SK-N-SH (cell line): Measurements from ENCODE around the gene FOXF1. TPM values are rescaled to one million over a fixed set of nuclear protein-coding genes. Genes with fewer than 3 reads are reported as not detected.

Experiments used
- CTCF ChIA-PET: fragments of 300-600, 350-600 bp; formaldehyde crosslinking; extraction: SDS; loops from one replicate; lab custom pipeline; 2021; lab: Yijun Ruan, JAX
- POLR2A ChIA-PET: fragments of 350-600 bp; sonication (Branson Sonifier 250); formaldehyde crosslinking; extraction: SDS; loops from one replicate; lab custom pipeline; 2020; ENCODE audit warnings: antibody characterized with exemption, inconsistent platforms; lab: Yijun Ruan, JAX
- DNase-seq: peaks from one replicate; pipeline ENCODE4 v3.0.0; 2012
- H2AFZ ChIP-seq: fragments of 200-600 bp; sonication (generic); 2 replicates; pipeline ENCODE4 v1.8.1; 2016; ENCODE audit warnings: antibody characterized with exemption, mild to moderate bottlenecking, low read depth
- H3F3A ChIP-seq: fragments of 200-600 bp; sonication (generic); replicated peaks from 2 replicates; pipeline ENCODE3; 2016; ENCODE audit warnings: antibody characterized with exemption, mild to moderate bottlenecking; ENCODE audit not compliant: insufficient read depth
- H3K27ac ChIP-seq, 2 experiments: fragments of 200-500 bp in 1 of 2; fragments of 200-600 bp in 1 of 2; sonication (Bioruptor generic) in 1 of 2; sonication (generic), shearing (Covaris generic) in 1 of 2; 2 replicates each; pipeline versions ENCODE4 v1.5.1 to v1.6.1; 2014 to 2016; ENCODE audit warnings: low read depth in 2 of 2, inconsistent platforms in 1 of 2, low read length in 1 of 2, mild to moderate bottlenecking in 1 of 2, mixed read lengths in 1 of 2
- H3K27me3 ChIP-seq: fragments of 200-600 bp; sonication (generic), shearing (Covaris generic); 2 replicates; pipeline ENCODE4 v1.6.1; 2016; ENCODE audit warnings: mixed run types; ENCODE audit not compliant: insufficient read depth
- H3K36me3 ChIP-seq, 2 experiments: fragments of 200-500 bp in 1 of 2; fragments of 200-600 bp in 1 of 2; sonication (Bioruptor generic) in 1 of 2; sonication (generic) in 1 of 2; replicated peaks in 1 of 2; 2 replicates each; pipeline versions ENCODE3 to v1.5.1; 2014 to 2016; ENCODE audit warnings: low read length in 1 of 2, mild to moderate bottlenecking in 1 of 2; ENCODE audit not compliant: insufficient read depth in 2 of 2, control insufficient read depth in 1 of 2
- H3K4me1 ChIP-seq, 2 experiments: fragments of 200-500 bp in 1 of 2; fragments of 200-600 bp in 1 of 2; sonication (Bioruptor generic) in 1 of 2; sonication (generic), shearing (Covaris generic) in 1 of 2; 2 replicates each; pipeline versions ENCODE4 v1.5.1 to v1.6.1; 2014 to 2016; ENCODE audit warnings: low read depth in 1 of 2, low read length in 1 of 2, mixed run types in 1 of 2; ENCODE audit not compliant: insufficient read depth in 2 of 2, control insufficient read depth in 1 of 2
- H3K4me2 ChIP-seq: fragments of 200-600 bp; sonication (generic), shearing (Covaris generic); 2 replicates; pipeline ENCODE4 v1.6.1; 2017; ENCODE audit warnings: mixed run types
- H3K4me3 ChIP-seq, 2 experiments: fragments of 200-500 bp in 1 of 2; fragments of 200-600 bp in 1 of 2; sonication (Bioruptor generic) in 1 of 2; sonication (generic), shearing (Covaris generic) in 1 of 2; 2 replicates each; pipeline versions ENCODE4 v1.5.1 to v1.8.1; 2014 to 2016; ENCODE audit warnings: low read depth in 2 of 2, inconsistent platforms in 1 of 2, low read length in 1 of 2, mild to moderate bottlenecking in 1 of 2, mixed read lengths in 1 of 2, moderate library complexity in 1 of 2
- H3K79me2 ChIP-seq: fragments of 200-600 bp; sonication (generic); 2 replicates; pipeline ENCODE4 v1.8.1; 2017; ENCODE audit warnings: mild to moderate bottlenecking; ENCODE audit not compliant: insufficient read depth
- H3K9ac ChIP-seq: fragments of 200-600 bp; sonication (generic); 2 replicates; pipeline ENCODE4 v1.6.1; 2017; ENCODE audit warnings: mixed run types
- H3K9me2 ChIP-seq: fragments of 200-600 bp; sonication (generic); 2 replicates; pipeline ENCODE4 v1.6.1; 2017; ENCODE audit warnings: mixed run types
- H3K9me3 ChIP-seq: fragments of 200-600 bp; sonication (generic); 2 replicates; pipeline ENCODE4 v1.6.1; 2017; ENCODE audit warnings: mixed run types, mild to moderate bottlenecking, moderate library complexity
- H4K20me1 ChIP-seq: fragments of 200-600 bp; sonication (generic); 2 replicates; pipeline ENCODE4 v1.6.1; 2017; ENCODE audit warnings: mild to moderate bottlenecking, mixed run types; ENCODE audit not compliant: insufficient read depth
- CHD2 ChIP-seq: fragments of 150-350 bp; IDR thresholded peaks from 2 replicates; pipeline ENCODE4 v1.6.1; 2018; ENCODE audit warnings: low read length; ENCODE audit not compliant: partially characterized antibody
- FOXJ3 ChIP-seq: sonication (generic); formaldehyde crosslinking; IDR thresholded peaks from 2 replicates; pipeline ENCODE4 v1.5.1; 2020; ENCODE audit warnings: mild to moderate bottlenecking, missing genetic modification reagents
- FOXM1 ChIP-seq: IDR thresholded peaks from 2 replicates; pipeline ENCODE4 v1.4.0; 2012; ENCODE audit warnings: low read depth, mild to moderate bottlenecking
- GABPA ChIP-seq: IDR thresholded peaks from 2 replicates; pipeline ENCODE4 v1.4.0; 2012; ENCODE audit warnings: low read depth, mild to moderate bottlenecking
- GATA2 ChIP-seq: sonication (generic); formaldehyde crosslinking; IDR thresholded peaks from 2 replicates; pipeline ENCODE4 v1.5.0; 2020; ENCODE audit warnings: mild to moderate bottlenecking, missing genetic modification reagents
- JUND ChIP-seq: IDR thresholded peaks from 2 replicates; pipeline ENCODE4 v1.4.0; 2012
- MAX ChIP-seq: IDR thresholded peaks from 2 replicates; pipeline ENCODE4 v1.4.0; 2012; ENCODE audit warnings: low read depth
- MEF2A ChIP-seq: IDR thresholded peaks from 2 replicates; pipeline ENCODE4 v1.4.0; 2012; ENCODE audit warnings: low read depth, borderline replicate concordance
- MXI1 ChIP-seq: IDR thresholded peaks from 2 replicates; pipeline ENCODE4 v1.6.1; 2012; ENCODE audit warnings: mild to moderate bottlenecking, low read depth, low read length, improper control_type of control experiment
- PBX3 ChIP-seq: IDR thresholded peaks from 2 replicates; pipeline ENCODE4; 2012
- RCOR1 ChIP-seq: fragments of 150-350 bp; IDR thresholded peaks from 2 replicates; pipeline ENCODE4 v1.6.1; 2017; ENCODE audit warnings: antibody characterized with exemption, low read length
- REST ChIP-seq: IDR thresholded peaks from 2 replicates; pipeline ENCODE4 v1.6.1; 2012; ENCODE audit warnings: mild to moderate bottlenecking, low read depth, low read length, moderate library complexity
- RXRA ChIP-seq: IDR thresholded peaks from 2 replicates; pipeline ENCODE4 v1.4.0; 2012; ENCODE audit warnings: low read depth, mild to moderate bottlenecking, borderline replicate concordance
- TAF1 ChIP-seq: IDR thresholded peaks from 2 replicates; pipeline ENCODE4 v1.6.1; 2012; ENCODE audit warnings: low read depth, mild to moderate bottlenecking, low read length, moderate library complexity, borderline replicate concordance
- TCF12 ChIP-seq: IDR thresholded peaks from 2 replicates; pipeline ENCODE4 v1.4.0; 2012
- YY1 ChIP-seq: IDR thresholded peaks from 2 replicates; pipeline ENCODE4 v1.4.0; 2012; ENCODE audit warnings: low read depth, mild to moderate bottlenecking
- ZBTB33 ChIP-seq: IDR thresholded peaks from 2 replicates; pipeline ENCODE4 v1.4.0; 2012; ENCODE audit warnings: low read depth, borderline replicate concordance
- WGBS: methylation state at CpG from one replicate; pipeline ENCODE4 v1.1.6; 2017; ENCODE audit warnings: low lambda C conversion rate; 5-methylcytosine and 5-hydroxymethylcytosine counted together
- polyA plus RNA-seq, 3 experiments: library from polyadenylated mRNA; depleted of rRNA; stranded (reverse); fragments of >200 nt; gene quantifications; 2 replicates each; pipeline ENCODE4 v1.2.3, GENCODE V29; 2012
- TF ChIP-seq, protein P1 (sequence below): fragments of 150-350 bp; IDR thresholded peaks from 2 replicates; pipeline ENCODE4 v1.6.1; 2017; ENCODE audit warnings: antibody characterized with exemption, low read length, low read depth, borderline replicate concordance

Gene FOXF1
- polyA plus RNA-seq, 1 of the 3 experiments (the other 2 are of a cell fraction) = 0.02 TPM

DNA sequence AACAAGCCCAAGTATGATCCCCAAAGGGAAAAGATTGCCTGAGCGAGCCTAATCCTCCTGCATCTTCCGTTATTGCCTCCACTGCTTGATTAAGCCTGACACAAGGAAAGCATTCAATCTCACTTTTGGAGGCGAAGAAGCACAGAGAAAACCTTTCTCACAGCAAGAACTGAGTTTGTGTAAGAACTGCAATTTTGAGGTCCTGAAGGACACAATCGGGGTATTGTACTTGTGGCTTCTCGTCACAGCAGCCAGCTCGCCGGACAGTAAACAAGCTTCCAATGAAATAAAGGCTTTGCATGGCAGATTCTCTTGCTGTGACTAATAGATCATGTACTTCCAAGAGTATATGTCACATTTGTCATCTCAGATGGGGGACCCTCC is 18.7 kb upstream of the FOXF1 start:
- Histone ChIP-seq H3K4me3 (no peak overlapping the region), H3K9ac (no peak overlapping the region), H3K4me2 (no peak overlapping the region), H3F3A (no peaks in the 10 kb centered on the region), H3K36me3 (no peaks in the 10 kb centered on the region), H3K4me1 (no peaks in the 10 kb centered on the region), H3K27me3 (peaks cover 100% of the 10 kb centered on the region), H2AFZ (no peak overlapping the region), H3K79me2 (no peaks in the 10 kb centered on the region), H3K27ac (no peak overlapping the region), H3K9me3 (no peaks in the 10 kb centered on the region), H4K20me1 (no peaks in the 10 kb centered on the region), H3K9me2 (no peaks in the 10 kb centered on the region)
- DNase-seq = no peak
- 8% methylated on average over 7 of the region's 7 CpGs for WGBS
- TF ChIP-seq JUND = no peak
- TF ChIP-seq, protein P1, sequence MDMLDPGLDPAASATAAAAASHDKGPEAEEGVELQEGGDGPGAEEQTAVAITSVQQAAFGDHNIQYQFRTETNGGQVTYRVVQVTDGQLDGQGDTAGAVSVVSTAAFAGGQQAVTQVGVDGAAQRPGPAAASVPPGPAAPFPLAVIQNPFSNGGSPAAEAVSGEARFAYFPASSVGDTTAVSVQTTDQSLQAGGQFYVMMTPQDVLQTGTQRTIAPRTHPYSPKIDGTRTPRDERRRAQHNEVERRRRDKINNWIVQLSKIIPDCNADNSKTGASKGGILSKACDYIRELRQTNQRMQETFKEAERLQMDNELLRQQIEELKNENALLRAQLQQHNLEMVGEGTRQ = no peak
- no peak for TF ChIP-seq MAX
- TF ChIP-seq RXRA = no peak
- no peak for TF ChIP-seq FOXM1
- no peak for TF ChIP-seq RCOR1
- no peak for TF ChIP-seq YY1
- no peak for TF ChIP-seq GATA2 (CRISPR knock-in tag)
- no peak for TF ChIP-seq TCF12
- TF ChIP-seq ZBTB33 = no peak
- no peak for TF ChIP-seq CHD2
- TF ChIP-seq REST = no peak
- TF ChIP-seq MXI1 = no peak
- no peak for TF ChIP-seq GABPA
- no peak for TF ChIP-seq PBX3
- no peak for TF ChIP-seq FOXJ3 (CRISPR knock-in tag)
- no peak for TF ChIP-seq MEF2A
- no peak for TF ChIP-seq TAF1
- POLR2A ChIA-PET = no interaction called here
- CTCF ChIA-PET = interaction anchor here (3.1 kb wide), 1 partner anchor 26 kb away, joined by 10 read pairs; no protein-coding TSS in a partner anchor
